GM12874 (cell line): ENCODE measurements around the gene PFN3.

Experiments used
- TF ChIP-seq, protein P1 (sequence below): IDR thresholded peaks from 2 replicates; pipeline ENCODE4 v1.5.1; 2011; ENCODE audit warnings: low read depth, mild to moderate bottlenecking, control low read depth, low read length, moderate library complexity; ENCODE audit not compliant: insufficient read depth

PFN3 gene

DNA sequence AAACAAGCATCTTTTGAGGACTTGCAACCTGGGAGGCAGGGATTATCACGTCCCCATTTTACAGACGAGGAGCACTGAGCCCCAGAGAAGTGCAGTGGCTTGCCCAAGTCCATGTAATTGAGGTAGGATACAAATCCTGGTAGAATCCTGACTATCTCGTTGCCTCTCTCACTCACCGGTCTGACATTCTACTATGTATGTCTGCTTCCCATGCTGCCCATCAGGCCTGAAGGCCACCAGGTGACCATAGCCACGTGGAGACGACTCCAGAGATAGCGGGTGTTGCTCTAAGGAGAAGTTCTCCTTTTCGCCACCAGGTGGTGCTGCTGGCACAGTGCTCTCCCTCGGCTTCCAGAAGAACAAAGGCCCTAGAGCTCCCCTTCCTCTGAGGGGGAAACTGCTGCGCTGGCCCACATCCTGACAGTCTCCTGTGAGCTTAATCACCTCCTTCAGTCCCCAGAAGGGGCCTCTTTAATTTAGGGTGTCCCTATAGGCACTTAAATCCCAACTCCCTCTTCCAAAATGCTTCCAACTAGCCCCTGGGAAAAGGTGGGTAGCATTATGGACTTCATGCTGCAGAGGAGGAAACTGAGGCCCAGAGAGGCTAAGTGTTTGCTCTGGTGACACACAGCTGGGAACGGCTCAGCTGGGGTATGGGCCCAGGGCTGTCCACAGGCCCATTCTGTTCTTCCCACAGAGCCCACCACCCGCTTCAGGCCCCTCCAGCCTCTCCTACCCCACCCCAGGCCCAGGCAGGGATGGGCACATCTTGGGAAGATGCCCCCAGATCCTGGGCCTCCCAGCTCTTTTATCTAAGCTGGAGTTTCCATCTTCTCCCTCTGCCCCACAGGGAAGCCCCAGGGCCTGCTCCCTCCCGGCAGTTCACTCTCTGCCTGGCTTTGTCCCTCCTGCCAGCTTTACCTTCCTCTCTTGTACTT, 9.8 kb downstream of the PFN3 start:
- TF ChIP-seq, protein P1, sequence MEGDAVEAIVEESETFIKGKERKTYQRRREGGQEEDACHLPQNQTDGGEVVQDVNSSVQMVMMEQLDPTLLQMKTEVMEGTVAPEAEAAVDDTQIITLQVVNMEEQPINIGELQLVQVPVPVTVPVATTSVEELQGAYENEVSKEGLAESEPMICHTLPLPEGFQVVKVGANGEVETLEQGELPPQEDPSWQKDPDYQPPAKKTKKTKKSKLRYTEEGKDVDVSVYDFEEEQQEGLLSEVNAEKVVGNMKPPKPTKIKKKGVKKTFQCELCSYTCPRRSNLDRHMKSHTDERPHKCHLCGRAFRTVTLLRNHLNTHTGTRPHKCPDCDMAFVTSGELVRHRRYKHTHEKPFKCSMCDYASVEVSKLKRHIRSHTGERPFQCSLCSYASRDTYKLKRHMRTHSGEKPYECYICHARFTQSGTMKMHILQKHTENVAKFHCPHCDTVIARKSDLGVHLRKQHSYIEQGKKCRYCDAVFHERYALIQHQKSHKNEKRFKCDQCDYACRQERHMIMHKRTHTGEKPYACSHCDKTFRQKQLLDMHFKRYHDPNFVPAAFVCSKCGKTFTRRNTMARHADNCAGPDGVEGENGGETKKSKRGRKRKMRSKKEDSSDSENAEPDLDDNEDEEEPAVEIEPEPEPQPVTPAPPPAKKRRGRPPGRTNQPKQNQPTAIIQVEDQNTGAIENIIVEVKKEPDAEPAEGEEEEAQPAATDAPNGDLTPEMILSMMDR: peak; percentile 93

DNA sequence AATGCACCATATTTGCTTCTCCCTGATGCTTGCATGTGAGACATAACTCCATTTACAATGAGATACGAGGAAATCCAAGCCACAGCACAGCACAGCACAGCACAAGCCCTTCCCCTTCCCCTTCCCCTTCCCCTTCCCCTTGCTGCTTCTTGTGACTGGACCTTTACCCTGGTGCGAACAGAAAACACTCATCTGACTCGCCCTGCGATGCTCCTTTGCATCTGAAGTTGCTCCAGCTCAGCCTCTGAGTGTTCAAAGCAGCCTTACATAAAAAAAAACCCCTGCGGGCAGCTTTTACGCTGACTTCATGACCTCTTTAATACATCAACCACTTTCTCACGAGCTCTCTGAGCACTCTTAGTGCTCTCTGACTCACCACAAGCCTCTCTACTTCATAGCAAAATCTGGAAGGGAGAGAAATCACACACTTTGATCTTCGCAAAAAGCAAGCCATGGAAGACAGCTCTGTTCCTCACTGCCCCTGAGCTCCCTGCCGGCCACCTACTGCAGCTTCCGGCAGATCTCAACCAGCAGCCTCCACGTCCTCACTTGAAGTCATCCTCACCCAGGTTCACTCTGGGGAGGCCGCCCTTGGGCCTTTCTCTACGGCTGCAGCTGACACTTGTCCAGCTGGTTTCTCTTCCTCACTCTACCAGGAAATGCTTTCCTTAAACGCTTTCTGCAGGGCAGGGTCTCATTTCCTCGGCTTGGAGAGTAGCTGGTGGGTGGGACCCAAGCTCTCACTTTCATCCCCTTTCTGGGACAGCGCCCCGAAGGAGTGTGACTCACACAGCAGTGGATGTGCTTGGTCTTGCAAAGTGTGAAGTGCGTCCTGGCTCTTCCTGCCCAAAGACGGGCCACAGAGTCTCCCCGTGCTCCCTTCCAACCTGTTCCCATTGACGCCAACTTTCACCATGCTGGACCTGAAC, 11.0 kb downstream of the PFN3 start:
- TF ChIP-seq, protein P1: no peak

DNA sequence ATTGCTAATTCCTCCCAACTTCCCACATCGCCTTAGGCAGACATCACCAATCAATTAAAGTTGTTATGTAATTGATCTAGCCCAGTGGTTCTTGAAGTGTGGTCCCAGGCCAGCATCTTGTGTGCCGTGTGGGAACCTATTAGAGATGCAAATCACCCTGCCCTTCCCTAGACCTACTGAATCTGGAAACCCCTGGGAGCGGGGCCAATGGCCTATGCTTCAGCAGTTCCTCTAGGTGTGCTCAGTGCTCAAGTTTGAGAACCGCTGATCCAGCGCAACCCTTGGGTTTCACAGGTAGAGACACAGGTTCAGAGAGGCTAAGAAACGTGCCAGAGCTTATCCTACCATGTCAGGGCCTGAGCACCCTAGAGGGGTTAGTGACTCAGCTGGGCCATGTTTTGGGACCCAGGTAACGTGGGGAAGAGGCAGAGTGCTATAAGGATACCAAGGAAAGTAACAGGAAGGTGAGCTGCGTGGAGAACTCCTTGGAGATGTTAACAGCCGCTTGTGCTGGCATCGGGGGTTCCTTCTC, 11.9 kb downstream of the PFN3 start:
- TF ChIP-seq, protein P1: no peak

DNA sequence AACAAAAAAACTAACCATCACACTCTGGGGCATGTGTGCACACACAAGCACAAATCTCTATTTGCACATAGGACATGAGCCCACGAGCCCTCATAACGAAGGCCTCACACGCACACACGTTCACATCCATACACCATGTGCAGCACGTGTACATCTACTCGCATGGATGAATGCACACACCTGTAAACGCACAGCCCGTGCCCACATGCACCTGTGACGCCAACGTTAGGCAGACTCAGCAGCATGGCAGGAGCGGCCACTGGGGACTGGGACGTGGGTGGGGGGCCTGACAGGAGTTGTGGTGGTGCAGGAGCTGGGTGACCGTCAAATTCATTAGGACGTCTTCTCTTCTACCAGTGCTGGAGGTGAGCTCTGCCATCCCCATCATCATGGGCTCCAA, 13.1 kb downstream of the PFN3 start:
- TF ChIP-seq, protein P1: no peak

DNA sequence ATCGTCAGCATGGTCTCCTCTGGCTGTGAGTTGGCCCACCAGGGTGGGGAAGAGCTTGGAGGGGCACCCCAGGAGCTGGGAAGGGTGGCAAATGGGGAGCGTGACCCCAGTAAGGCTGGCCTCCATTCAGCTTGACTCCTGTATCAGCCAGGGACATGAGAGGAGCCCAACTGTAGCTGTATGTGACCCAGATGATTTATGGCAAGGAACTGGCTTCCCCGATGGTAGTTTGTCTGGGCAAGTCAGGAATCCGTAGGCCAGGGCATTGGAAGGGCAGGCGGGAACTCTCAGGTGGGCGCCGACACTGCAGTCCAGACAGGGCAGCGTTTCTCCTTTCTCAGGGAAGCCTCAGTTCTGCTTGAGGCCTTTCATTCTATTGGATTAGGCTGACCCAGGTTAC, 13.9 kb downstream of the PFN3 start:
- TF ChIP-seq, protein P1: no peak

DNA sequence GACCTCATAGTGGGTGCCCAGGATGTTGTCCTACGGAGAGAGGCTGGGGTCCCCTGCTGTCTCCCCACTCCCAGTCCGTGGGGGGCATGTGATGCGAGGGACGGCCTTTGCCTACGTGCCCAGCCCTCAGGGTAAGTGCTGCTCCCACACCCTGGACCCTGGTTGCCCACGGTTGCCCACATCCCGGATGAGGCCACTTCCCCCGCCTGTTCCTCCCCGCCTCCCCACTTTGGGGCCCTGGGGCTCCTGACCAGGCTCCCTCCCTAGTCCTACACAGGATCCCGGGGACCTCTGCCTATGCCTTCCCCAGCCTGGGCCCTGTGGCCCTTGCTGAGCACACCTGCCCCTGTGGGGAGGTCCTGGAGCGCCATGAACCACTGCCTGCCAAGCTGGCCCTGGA, 14.7 kb downstream of the PFN3 start:
- TF ChIP-seq, protein P1: no peak

DNA sequence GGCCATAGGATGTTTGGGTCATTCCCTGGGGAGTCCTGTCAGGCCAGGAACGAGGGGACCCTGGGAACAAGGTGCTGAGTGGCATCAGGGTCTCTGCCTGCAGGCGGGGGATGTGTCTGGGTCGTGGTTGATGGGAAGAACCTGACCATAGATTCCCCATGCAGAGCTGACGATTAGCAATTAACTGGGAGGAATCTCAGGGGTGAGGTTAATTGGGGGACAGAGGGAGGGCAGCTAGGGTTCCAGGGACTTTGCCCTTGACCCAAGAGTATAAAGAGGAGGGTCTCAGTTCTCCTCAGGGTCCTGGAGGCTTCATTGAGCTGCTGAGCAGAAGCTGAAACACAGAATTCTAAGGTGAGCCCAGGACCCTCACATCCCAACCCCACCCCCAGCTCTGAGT, 16.3 kb downstream of the PFN3 start, which contains the start of gene SLC34A1:
SLC34A1 (plus strand) TSS at position 301 of the 400 bp plus-strand sequence. CDS start 1,308 bp downstream, outside the sequence.
- TF ChIP-seq, protein P1: no peak
